ENCODE measurements around the gene BTBD2. TPM values are rescaled to one million over a fixed set of nuclear protein-coding genes. Genes with fewer than 3 reads are reported as not detected.

BTBD2 gene
- total and polyA plus RNA-seq, 2 of the 13 experiments (the other 11 are each of a cell fraction or from before 2014, with no cell fraction given) = 28.1 to 45.3 TPM

DNA sequence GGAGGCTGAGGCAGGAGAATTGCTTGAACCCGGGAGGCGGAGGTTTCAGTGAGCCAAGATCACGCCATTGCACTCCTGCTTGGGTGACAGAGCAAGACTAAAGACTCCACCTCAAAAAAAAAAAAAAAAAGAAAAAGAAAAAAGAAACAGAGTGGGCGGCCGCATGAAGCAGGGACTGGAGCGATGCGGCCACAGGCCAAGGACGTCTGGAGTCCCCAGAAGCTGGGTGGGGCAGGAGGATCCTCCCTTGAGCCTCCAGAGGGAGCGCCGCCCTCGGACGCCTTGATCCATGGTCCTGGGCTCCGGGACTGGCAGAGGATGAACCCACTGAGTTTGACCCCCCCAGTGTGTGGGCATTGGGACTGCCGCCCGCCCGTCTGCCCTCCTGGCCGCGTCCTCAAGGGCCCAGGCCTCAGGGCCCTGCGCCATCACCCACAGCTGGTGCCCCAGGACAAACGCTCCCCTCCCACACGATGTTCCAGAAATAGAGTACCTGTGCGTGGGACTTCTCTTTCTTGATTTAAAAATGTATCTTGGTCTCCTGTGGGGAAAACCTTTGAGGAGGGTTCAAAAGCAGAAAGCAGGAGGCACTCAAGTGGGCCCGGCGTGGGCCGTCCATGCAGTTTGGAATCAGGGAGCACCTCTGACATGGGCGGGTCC lies 15.5 kb downstream of the BTBD2 start:
- intact Hi-C loops (cut with micrococcal nuclease; ENCODE audit: unreplicated experiment) (no loop called here), in situ Hi-C loops (cut with HindIII; ENCODE audit: extremely low pct_ligation_motif_present, low pct_unique_long_range_greater_than_20kb) (no loop called here)
- no peak overlapping the region for H3K4me3 ChIP-seq (replicated peaks in 1 of 3; ENCODE audit: insufficient read depth in 1 of 3, low read depth in 2 of 3, low read length in 3 of 3)
- no peaks in the 10 kb centered on the region for H4K20me1 ChIP-seq (ENCODE audit: insufficient read depth, low read length)
- ChIA-PET POLR2A (no interaction called here), CTCF (ENCODE audit: low intra/inter-chr PET ratio, low total read pairs) (no interaction called here)
- no peak overlapping the region for H3K27ac ChIP-seq (ENCODE audit: extremely low read length, insufficient read depth, low read length)
- H3K36me3 ChIP-seq (replicated peaks in 1 of 2; ENCODE audit: control insufficient read depth in 1 of 2, insufficient read depth in 2 of 2, low read length in 2 of 2) = no peaks in the 10 kb centered on the region; a peak in 1 of 5 replicates
- DNase-seq (ENCODE audit: low spot score) = no peak
- FAIRE-seq = no peak
- BruUV-seq (replicated peaks) = no TSS peak
- no peak overlapping the region for H3K4me2 ChIP-seq (ENCODE audit: low read depth, low read length)
- H3K79me2 ChIP-seq (ENCODE audit: insufficient read depth, low read length) = no peaks in the 10 kb centered on the region
- TF ChIP-seq AGO2 (optimal IDR thresholded peaks at IDR 0.05; ENCODE audit: low read depth, low read length) (peak; percentile 35), ZNF18 (CRISPR knock-in tag; IDR thresholded peaks at IDR 0.05; ENCODE audit: insufficient replicate concordance) (no peak)
- WGBS (ENCODE audit: low lambda C conversion rate) = 98% methylated on average over 17 of the region's 26 CpGs
- no peaks in the 10 kb centered on the region for H3K4me1 ChIP-seq (ENCODE audit: insufficient read depth, low read length)
- no peak for ATAC-seq
- H3K27me3 ChIP-seq (ENCODE audit: control insufficient read depth in 1 of 2, insufficient read depth in 2 of 2, low read length in 2 of 2) = no peaks in the 10 kb centered on the region
- no peak overlapping the region for H2AFZ ChIP-seq (ENCODE audit: low read length)
- no peak overlapping the region for H3K9ac ChIP-seq (ENCODE audit: insufficient read depth, low read depth, low read length)
- no peaks in the 10 kb centered on the region for H3K9me3 ChIP-seq (ENCODE audit: low read length)

DNA sequence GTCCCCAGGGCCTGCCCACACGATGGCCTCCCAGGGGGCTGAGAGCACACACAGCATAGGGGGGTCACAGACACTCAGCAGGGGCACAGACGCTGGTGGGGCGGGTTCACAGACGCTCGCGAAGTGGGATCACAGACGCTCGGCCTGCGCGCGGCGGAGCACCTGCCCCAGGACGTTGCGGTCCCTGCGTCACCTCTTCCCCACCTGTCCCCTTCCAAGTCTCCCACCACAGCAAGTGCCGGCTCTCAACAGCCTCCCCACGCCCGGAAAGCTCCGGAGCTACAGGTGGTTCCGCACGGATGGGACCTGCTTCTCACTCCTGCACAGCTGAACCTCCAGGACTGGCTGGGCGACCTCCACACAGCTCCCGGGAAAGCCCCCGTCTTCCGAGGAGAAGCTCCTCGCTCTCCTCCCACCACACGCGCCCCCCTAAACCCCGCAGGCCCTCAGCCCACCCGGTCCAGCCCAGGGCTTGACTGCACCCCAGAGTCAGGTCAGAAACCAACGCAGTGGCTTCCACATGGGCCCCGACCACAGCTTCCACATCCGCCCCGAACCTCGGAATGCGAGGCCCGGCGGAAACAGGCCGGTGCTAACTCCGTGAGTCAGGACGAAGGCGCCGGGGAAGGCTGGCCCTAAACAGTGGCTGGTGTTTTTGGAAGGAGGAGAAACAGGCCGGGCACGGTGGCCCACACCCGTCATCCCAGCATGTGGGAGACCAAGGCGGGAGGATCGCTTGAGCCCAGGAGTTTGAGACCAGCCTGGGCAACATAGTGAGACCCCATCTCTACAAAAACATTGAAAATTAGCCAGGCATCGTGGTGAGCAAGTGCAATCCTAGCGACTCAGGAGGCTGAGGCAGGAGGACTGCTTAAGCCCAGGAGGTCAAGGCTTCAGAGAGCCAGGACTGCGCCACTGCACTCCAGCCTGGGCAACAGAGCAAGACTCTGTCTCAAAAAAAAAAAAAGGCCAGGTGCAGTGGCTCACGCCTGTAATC lies 16.5 kb downstream of the BTBD2 start:
- in situ Hi-C loops (cut with HindIII; ENCODE audit: extremely low pct_ligation_motif_present, low pct_unique_long_range_greater_than_20kb) (no loop called here), intact Hi-C loops (cut with micrococcal nuclease; ENCODE audit: unreplicated experiment) (no loop called here)
- ATAC-seq (no peak), FAIRE-seq (no peak), DNase-seq (ENCODE audit: low spot score) (no peak)
- H2AFZ ChIP-seq (ENCODE audit: low read length) = no peak overlapping the region
- no peak overlapping the region for H3K4me3 ChIP-seq (replicated peaks in 1 of 3; ENCODE audit: insufficient read depth in 1 of 3, low read depth in 2 of 3, low read length in 3 of 3)
- peak; percentile 90 for TF ChIP-seq AGO2 (optimal IDR thresholded peaks at IDR 0.05; ENCODE audit: low read depth, low read length)
- TF ChIP-seq ZNF121 (CRISPR knock-in tag; IDR thresholded peaks at IDR 0.05) = peak; percentile 59; the same call in 1 of the 2 replicates
- TF ChIP-seq ARID2 (CRISPR knock-in tag; IDR thresholded peaks at IDR 0.05; ENCODE audit: borderline replicate concordance) = no peak
- TF ChIP-seq GABPA (IDR thresholded peaks at IDR 0.05; ENCODE audit: low read depth, low read length) = 0 out of 2 replicates have a peak, but pooled peaks have one; percentile 9
- TF ChIP-seq GABPA (CRISPR knock-in tag; IDR thresholded peaks at IDR 0.05; ENCODE audit: low read depth) = no peak
- no peak for TF ChIP-seq ZNF770 (CRISPR knock-in tag; IDR thresholded peaks at IDR 0.05)
- ChIA-PET POLR2A (no interaction called here), CTCF (ENCODE audit: low intra/inter-chr PET ratio, low total read pairs) (no interaction called here)
- no TSS peak for BruUV-seq (replicated peaks)
- no peaks in the 10 kb centered on the region for H4K20me1 ChIP-seq (ENCODE audit: insufficient read depth, low read length)
- H3K79me2 ChIP-seq (ENCODE audit: insufficient read depth, low read length) = no peaks in the 10 kb centered on the region
- no peak overlapping the region for H3K4me2 ChIP-seq (ENCODE audit: low read depth, low read length)
- no peaks in the 10 kb centered on the region for H3K4me1 ChIP-seq (ENCODE audit: insufficient read depth, low read length)
- no peaks in the 10 kb centered on the region for H3K9me3 ChIP-seq (ENCODE audit: low read length)
- H3K27ac ChIP-seq (ENCODE audit: extremely low read length, insufficient read depth, low read length) = no peak overlapping the region
- no peaks in the 10 kb centered on the region for H3K27me3 ChIP-seq (ENCODE audit: control insufficient read depth in 1 of 2, insufficient read depth in 2 of 2, low read length in 2 of 2)
- no peaks in the 10 kb centered on the region; a peak in 1 of 5 replicates for H3K36me3 ChIP-seq (replicated peaks in 1 of 2; ENCODE audit: control insufficient read depth in 1 of 2, insufficient read depth in 2 of 2, low read length in 2 of 2)
- WGBS (ENCODE audit: low lambda C conversion rate) = 97% methylated on average over 40 of the region's 52 CpGs
- H3K9ac ChIP-seq (ENCODE audit: insufficient read depth, low read depth, low read length) = no peak overlapping the region

Measured in HepG2 (cell line).